HEK293T (cell line): ENCODE data around the gene CLIC6.

Experiments
- BHLHE40 ChIP-seq: fragments of 450-650 bp; IDR thresholded peaks from 2 replicates; pipeline ENCODE4 v1.6.1; 2016; ENCODE audit warnings: mild to moderate bottlenecking, moderate library complexity, borderline replicate concordance
- ELF4 ChIP-seq: fragments of 450-650 bp; IDR thresholded peaks from 2 replicates; pipeline ENCODE4 v1.6.1; 2017; ENCODE audit warnings: antibody characterized with exemption

- TF ChIP-seq BHLHE40 (no peak), ELF4 (no peak)
These were observed 21.2 kb upstream of the CLIC6 start for GRCh38 chr21:34647555-34647954.
